Loucy (cell line): ENCODE measurements around the gene AFF2.

ENCODE experiments used
- H2AFZ ChIP-seq: fragments of 200-600 bp; sonication (generic); 2 replicates; pipeline ENCODE4 v1.6.0; 2016; ENCODE audit warnings: antibody characterized with exemption, mild to moderate bottlenecking, low read length, moderate library complexity
- H3F3A ChIP-seq: fragments of 200-600 bp; 2 replicates; pipeline ENCODE4 v1.6.0; 2016; ENCODE audit warnings: antibody characterized with exemption, low read depth, mild to moderate bottlenecking
- H3K27me3 ChIP-seq: fragments of 200-600 bp; sonication (generic); 2 replicates; pipeline ENCODE4 v1.6.1; 2014; ENCODE audit warnings: low read length, mild to moderate bottlenecking; ENCODE audit not compliant: insufficient read depth, poor library complexity, severe bottlenecking
- H3K36me3 ChIP-seq: fragments of 200-600 bp; sonication (generic); 2 replicates; pipeline ENCODE4 v1.6.1; 2016; ENCODE audit warnings: low read length; ENCODE audit not compliant: insufficient read depth
- H3K4me1 ChIP-seq: fragments of 200-600 bp; sonication (generic); 2 replicates; pipeline ENCODE4 v1.5.1; 2014; ENCODE audit warnings: low read length, mild to moderate bottlenecking; ENCODE audit not compliant: insufficient read depth, poor library complexity, severe bottlenecking
- H3K4me2 ChIP-seq: fragments of 200-600 bp; sonication (generic); 2 replicates; pipeline ENCODE4 v1.6.0; 2014; ENCODE audit warnings: antibody characterized with exemption, low read length, low read depth, mild to moderate bottlenecking; ENCODE audit not compliant: poor library complexity, severe bottlenecking
- H3K4me3 ChIP-seq: fragments of 200-600 bp; sonication (generic); 2 replicates; pipeline ENCODE4 v1.5.1; 2014; ENCODE audit warnings: low read length, mild to moderate bottlenecking, mixed read lengths; ENCODE audit not compliant: poor library complexity, severe bottlenecking
- H3K79me2 ChIP-seq: fragments of 200-600 bp; sonication (generic); 2 replicates; pipeline ENCODE4 v1.6.1; 2014; ENCODE audit warnings: low read length; ENCODE audit not compliant: insufficient read depth
- H3K9ac ChIP-seq: fragments of 200-600 bp; sonication (generic); 2 replicates; pipeline ENCODE4 v1.6.0; 2014; ENCODE audit warnings: mild to moderate bottlenecking, low read depth, low read length, moderate library complexity; ENCODE audit not compliant: poor library complexity, severe bottlenecking
- H3K9me2 ChIP-seq: fragments of 200-600 bp; sonication (generic); replicated peaks from 2 replicates; pipeline ENCODE4 v1.6.1; 2016; ENCODE audit warnings: low read depth, low read length, mixed read lengths
- H3K9me3 ChIP-seq: fragments of 200-600 bp; sonication (generic); 2 replicates; pipeline ENCODE4 v1.6.1; 2014; ENCODE audit warnings: mild to moderate bottlenecking, antibody characterized with exemption, low read length, low read depth; ENCODE audit not compliant: insufficient read depth
- H4K20me1 ChIP-seq: fragments of 200-600 bp; sonication (generic); 2 replicates; pipeline ENCODE4 v1.6.0; 2014; ENCODE audit warnings: antibody characterized with exemption, low read length, mild to moderate bottlenecking; ENCODE audit not compliant: insufficient read depth, poor library complexity, severe bottlenecking
- EZH2phosphoT487 ChIP-seq: fragments of 200-600 bp; IDR thresholded peaks from 2 replicates; pipeline ENCODE4 v1.6.1; 2018; ENCODE audit warnings: antibody characterized with exemption, mild to moderate bottlenecking, moderate library complexity, borderline replicate concordance
- TF ChIP-seq, protein P1 (sequence below): fragments of 200-600 bp; sonication (generic); conservative IDR thresholded peaks from 2 replicates; pipeline ENCODE4 v1.5.1; 2014; ENCODE audit warnings: mild to moderate bottlenecking, antibody characterized with exemption, low read length

The AFF2 gene

GRCh38 chrX:148507418-148507817, 7.0 kb downstream of the AFF2 start:
- TF ChIP-seq, protein P1, sequence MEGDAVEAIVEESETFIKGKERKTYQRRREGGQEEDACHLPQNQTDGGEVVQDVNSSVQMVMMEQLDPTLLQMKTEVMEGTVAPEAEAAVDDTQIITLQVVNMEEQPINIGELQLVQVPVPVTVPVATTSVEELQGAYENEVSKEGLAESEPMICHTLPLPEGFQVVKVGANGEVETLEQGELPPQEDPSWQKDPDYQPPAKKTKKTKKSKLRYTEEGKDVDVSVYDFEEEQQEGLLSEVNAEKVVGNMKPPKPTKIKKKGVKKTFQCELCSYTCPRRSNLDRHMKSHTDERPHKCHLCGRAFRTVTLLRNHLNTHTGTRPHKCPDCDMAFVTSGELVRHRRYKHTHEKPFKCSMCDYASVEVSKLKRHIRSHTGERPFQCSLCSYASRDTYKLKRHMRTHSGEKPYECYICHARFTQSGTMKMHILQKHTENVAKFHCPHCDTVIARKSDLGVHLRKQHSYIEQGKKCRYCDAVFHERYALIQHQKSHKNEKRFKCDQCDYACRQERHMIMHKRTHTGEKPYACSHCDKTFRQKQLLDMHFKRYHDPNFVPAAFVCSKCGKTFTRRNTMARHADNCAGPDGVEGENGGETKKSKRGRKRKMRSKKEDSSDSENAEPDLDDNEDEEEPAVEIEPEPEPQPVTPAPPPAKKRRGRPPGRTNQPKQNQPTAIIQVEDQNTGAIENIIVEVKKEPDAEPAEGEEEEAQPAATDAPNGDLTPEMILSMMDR: no peak
- no peak for TF ChIP-seq EZH2phosphoT487
- no peaks in the 10 kb centered on the region for H3K27me3 ChIP-seq
- H4K20me1 ChIP-seq: peaks cover 67% of the 10 kb centered on the region
- H3K79me2 ChIP-seq: peaks cover 100% of the 10 kb centered on the region
- H3K9ac ChIP-seq: no peak overlapping the region
- no peak overlapping the region for H2AFZ ChIP-seq
- H3K4me3 ChIP-seq: peak overlapping the region; percentile 53
- H3K9me3 ChIP-seq: no peaks in the 10 kb centered on the region
- no peaks in the 10 kb centered on the region for H3K9me2 ChIP-seq
- no peaks in the 10 kb centered on the region for H3F3A ChIP-seq
- peak overlapping the region; percentile 96 for H3K4me2 ChIP-seq
- no peaks in the 10 kb centered on the region for H3K36me3 ChIP-seq
- peaks cover 35% of the 10 kb centered on the region for H3K4me1 ChIP-seq

DNA sequence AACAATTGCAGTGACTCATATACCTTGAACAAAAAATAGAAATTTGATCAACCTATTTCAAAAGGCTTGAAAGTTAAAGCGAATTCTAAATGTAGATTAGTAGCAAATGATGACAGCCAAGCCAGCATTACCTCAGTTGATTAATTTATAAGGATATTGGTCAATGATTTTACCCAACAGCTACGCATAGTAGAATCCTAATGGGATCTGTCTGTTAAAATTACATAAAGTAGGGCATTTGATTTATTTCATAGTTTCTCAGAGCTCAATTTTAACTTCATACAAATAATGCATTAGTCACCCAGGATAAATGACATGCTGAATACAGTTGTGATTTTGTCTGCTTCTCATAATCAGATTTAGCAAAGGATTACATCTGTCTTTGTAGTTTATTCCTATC, 12.0 kb downstream of the AFF2 start:
- no peaks in the 10 kb centered on the region for H3K9me2 ChIP-seq
- no peaks in the 10 kb centered on the region for H3K27me3 ChIP-seq
- no peak overlapping the region for H3K4me3 ChIP-seq
- no peak overlapping the region for H3K9ac ChIP-seq
- peaks cover 55% of the 10 kb centered on the region for H4K20me1 ChIP-seq
- H2AFZ ChIP-seq: no peak overlapping the region
- no peaks in the 10 kb centered on the region for H3K9me3 ChIP-seq
- peaks cover 100% of the 10 kb centered on the region for H3K79me2 ChIP-seq
- peak overlapping the region; percentile 13 for H3K4me2 ChIP-seq
- H3K36me3 ChIP-seq: no peaks in the 10 kb centered on the region
- H3F3A ChIP-seq: no peaks in the 10 kb centered on the region
- TF ChIP-seq EZH2phosphoT487: no peak
- TF ChIP-seq, protein P1: no peak
- peaks cover 26% of the 10 kb centered on the region for H3K4me1 ChIP-seq

GRCh38 chrX:148513661-148514060, 13.2 kb downstream of the AFF2 start:
- Histone ChIP-seq H3K79me2 (peaks cover 99% of the 10 kb centered on the region), H3K9me3 (no peaks in the 10 kb centered on the region), H3K4me2 (no peak overlapping the region)

More at GRCh38 chrX:148513661-148514060, 13.2 kb downstream of the AFF2 start:
- H4K20me1 ChIP-seq: peaks cover 51% of the 10 kb centered on the region
- no peaks in the 10 kb centered on the region for H3K36me3 ChIP-seq
- TF ChIP-seq, protein P1: no peak
- TF ChIP-seq EZH2phosphoT487: no peak
- no peak overlapping the region for H3K4me3 ChIP-seq
- no peak overlapping the region for H2AFZ ChIP-seq
- peaks cover 28% of the 10 kb centered on the region for H3K4me1 ChIP-seq
- no peak overlapping the region for H3K9ac ChIP-seq
- H3K27me3 ChIP-seq: no peaks in the 10 kb centered on the region
- H3F3A ChIP-seq: no peaks in the 10 kb centered on the region
- H3K9me2 ChIP-seq: no peaks in the 10 kb centered on the region
